ENCODE measurements around the gene LRRC27.
"Not testable (repeated sequence)": the region's sequence is repeated elsewhere in the genome, so short reads cannot be mapped to it uniquely, and the experiment has no call there.

LRRC27 gene

GRCh38 chr10:132339276-132339675 lies 7.3 kb downstream of the LRRC27 start:
- DNase-seq = no peak

GRCh38 chr10:132341017-132341416 lies 9.0 kb downstream of the LRRC27 start:
- DNase-seq = no peak

- no peak for DNase-seq
Measured at GRCh38 chr10:132341781-132342180, 9.8 kb downstream of the LRRC27 start.

- DNase-seq = no peak
Measured at GRCh38 chr10:132342553-132342952, 10.6 kb downstream of the LRRC27 start.

- no peak for DNase-seq
Measured at GRCh38 chr10:132344386-132344785, 12.4 kb downstream of the LRRC27 start.

GRCh38 chr10:132345345-132345744 lies 13.4 kb downstream of the LRRC27 start:
- no peak for DNase-seq

GRCh38 chr10:132346806-132347205 lies 14.8 kb downstream of the LRRC27 start:
- no peak for DNase-seq

GRCh38 chr10:132347211-132347930 lies 15.4 kb downstream of the LRRC27 start:
- DNase-seq = no peak

GRCh38 chr10:132347931-132348267 lies 15.9 kb downstream of the LRRC27 start:
- DNase-seq = no peak

GRCh38 chr10:132349766-132350165 lies 17.8 kb downstream of the LRRC27 start:
- no peak for DNase-seq

GRCh38 chr10:132350391-132350790 lies 18.4 kb downstream of the LRRC27 start:
- DNase-seq = no peak

GRCh38 chr10:132350946-132351345 lies 19.0 kb downstream of the LRRC27 start:
- no peak for DNase-seq

GRCh38 chr10:132351611-132352010 lies 19.6 kb downstream of the LRRC27 start:
- no peak for DNase-seq

GRCh38 chr10:132352462-132353308 lies 20.7 kb downstream of the LRRC27 start:
- not testable (repeated sequence) for DNase-seq

- DNase-seq = no peak
Measured at GRCh38 chr10:132353456-132354355, 21.7 kb downstream of the LRRC27 start.

- no peak for DNase-seq
Measured at GRCh38 chr10:132354356-132355094, 22.5 kb downstream of the LRRC27 start.

GRCh38 chr10:132355297-132355696 lies 23.3 kb downstream of the LRRC27 start:
- no peak for DNase-seq

- DNase-seq = no peak
Measured at GRCh38 chr10:132355754-132356153, 23.8 kb downstream of the LRRC27 start.

GRCh38 chr10:132356621-132357195 lies 24.7 kb downstream of the LRRC27 start:
- no peak for DNase-seq

GRCh38 chr10:132357286-132358058 lies 25.5 kb downstream of the LRRC27 start:
- no peak for DNase-seq

- DNase-seq = no peak
Measured at GRCh38 chr10:132359305-132360040, 27.5 kb downstream of the LRRC27 start.

Measured in midbrain (tissue), 1 donor.